Kidney (tissue), 14 donors: ENCODE results near the gene LRRC26. TPM values are rescaled to one million over a fixed set of nuclear protein-coding genes. Genes with fewer than 3 reads are reported as not detected.

Experiments
- DNase-seq, 5 donors: peaks; one replicate each; pipeline ENCODE4 v3.0.0-alpha.2; 2013 to 2020
- FAIRE-seq: peaks from 2 replicates; lab custom pipeline; 2012; peaks lifted over from hg19 to GRCh38; lab: Jason Lieb, UNC
- H3K27ac ChIP-seq, 2 donors: one replicate each; pipeline ENCODE4 v1.7.0; 2013; ENCODE audit warnings: low read depth in 2 of 2, low read length in 2 of 2, inconsistent platforms in 1 of 2
- H3K27me3 ChIP-seq: one replicate; pipeline ENCODE4 v1.7.1; 2013; ENCODE audit warnings: low read length, inconsistent platforms; ENCODE audit not compliant: control insufficient read depth, insufficient read depth
- H3K36me3 ChIP-seq, 3 donors: one replicate each; pipeline versions ENCODE4 v1.7.0 to v1.7.1; 2013; ENCODE audit warnings: low read length in 3 of 3, control low read depth in 1 of 3, inconsistent platforms in 1 of 3; ENCODE audit not compliant: insufficient read depth in 3 of 3, control insufficient read depth in 2 of 3
- H3K4me1 ChIP-seq, 3 donors: one replicate each; pipeline versions ENCODE4 v1.7.0 to v1.7.1; 2013; ENCODE audit warnings: low read length in 3 of 3, inconsistent platforms in 1 of 3, low read depth in 1 of 3; ENCODE audit not compliant: control insufficient read depth in 2 of 3, insufficient read depth in 2 of 3
- H3K4me3 ChIP-seq, 3 donors: one replicate each; pipeline versions ENCODE4 v1.7.0 to v1.8.1; 2013; ENCODE audit warnings: low read length in 3 of 3, control low read depth in 1 of 3, inconsistent platforms in 1 of 3
- H3K9ac ChIP-seq, 3 donors: one replicate each; pipeline versions ENCODE4 v1.7.0 to v1.7.1; 2013; ENCODE audit warnings: low read length in 3 of 3, control low read depth in 1 of 3, inconsistent platforms in 1 of 3
- H3K9me3 ChIP-seq, 3 donors: one replicate each; pipeline versions ENCODE4 v1.7.0 to v1.7.1; 2013; ENCODE audit warnings: low read length in 3 of 3, control low read depth in 1 of 3, inconsistent platforms in 1 of 3; ENCODE audit not compliant: control insufficient read depth in 2 of 3, insufficient read depth in 1 of 3
- intact Hi-C: fragments of 100-400 bp; cut with DNase I; formaldehyde crosslinking; loops from one replicate; pipeline ENCODE4 v1.11.1; 2022
- polyA plus RNA-seq: library from polyadenylated mRNA; stranded (reverse); fragments of 350-450 nt; fragmentation: Illumina TruSeq; extraction: RNeasy Lipid Tissue Mini Kit (QIAGEN cat#74804); gene quantifications from one replicate; pipeline ENCODE4 v1.2.3, GENCODE V29; 2014; ENCODE audit warnings: low read depth, low replicate concordance; ENCODE audit not compliant: insufficient read depth
- total RNA-seq: library from RNA; stranded (reverse); fragmentation: NEBNext Ultra II Directional; extraction: Animal tissue kit (Norgen Biotek cat#: 25700); gene quantifications from one replicate; pipeline ENCODE4 v1.2.1, GENCODE V29; 2021
- TF ChIP-seq, protein P1 (sequence below): IDR thresholded peaks from 3 replicates; pipeline ENCODE4 v1.5.1; 2012; ENCODE audit warnings: mild to moderate bottlenecking, moderate library complexity, borderline replicate concordance; ENCODE audit not compliant: insufficient read depth; ENCODE audit errors: extremely low read depth
- donor health status: control.
- donor health status: control.
- donor health status: control.
- donor health status: control.
- donor health status: control.
- donor health status: DM: yes; HTN: yes; CAD: no.
- donor health status: Normal renal cell carcinoma (clear cell type).

The LRRC26 gene
- total and polyA plus RNA-seq, 2 donors from 2014 or later: 0.25 TPM; not detected in 1

DNA sequence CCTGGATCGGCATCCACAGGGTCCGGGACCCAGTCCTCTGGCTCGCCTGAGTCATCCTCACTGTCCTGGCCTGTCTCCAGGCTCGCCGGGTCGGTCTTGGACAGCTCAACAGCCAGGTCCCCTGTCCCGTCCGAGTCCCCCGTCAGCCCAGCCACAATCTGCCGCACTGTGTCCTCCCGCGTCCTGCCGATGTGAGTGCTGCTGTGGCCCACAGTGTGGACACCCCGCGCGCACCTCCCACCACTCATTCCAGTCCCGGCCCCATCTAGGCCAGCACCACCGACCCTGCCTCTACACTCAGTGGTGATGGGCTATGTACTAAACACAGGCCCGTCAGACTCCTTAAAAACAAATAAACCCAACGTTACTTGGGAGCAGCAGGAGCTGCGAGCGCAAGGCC lies 11.8 kb upstream of the LRRC26 start:
- TF ChIP-seq, protein P1, sequence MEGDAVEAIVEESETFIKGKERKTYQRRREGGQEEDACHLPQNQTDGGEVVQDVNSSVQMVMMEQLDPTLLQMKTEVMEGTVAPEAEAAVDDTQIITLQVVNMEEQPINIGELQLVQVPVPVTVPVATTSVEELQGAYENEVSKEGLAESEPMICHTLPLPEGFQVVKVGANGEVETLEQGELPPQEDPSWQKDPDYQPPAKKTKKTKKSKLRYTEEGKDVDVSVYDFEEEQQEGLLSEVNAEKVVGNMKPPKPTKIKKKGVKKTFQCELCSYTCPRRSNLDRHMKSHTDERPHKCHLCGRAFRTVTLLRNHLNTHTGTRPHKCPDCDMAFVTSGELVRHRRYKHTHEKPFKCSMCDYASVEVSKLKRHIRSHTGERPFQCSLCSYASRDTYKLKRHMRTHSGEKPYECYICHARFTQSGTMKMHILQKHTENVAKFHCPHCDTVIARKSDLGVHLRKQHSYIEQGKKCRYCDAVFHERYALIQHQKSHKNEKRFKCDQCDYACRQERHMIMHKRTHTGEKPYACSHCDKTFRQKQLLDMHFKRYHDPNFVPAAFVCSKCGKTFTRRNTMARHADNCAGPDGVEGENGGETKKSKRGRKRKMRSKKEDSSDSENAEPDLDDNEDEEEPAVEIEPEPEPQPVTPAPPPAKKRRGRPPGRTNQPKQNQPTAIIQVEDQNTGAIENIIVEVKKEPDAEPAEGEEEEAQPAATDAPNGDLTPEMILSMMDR: no peak
- DNase-seq: no peak
- intact Hi-C loops: no loop called here
- H3K27me3 ChIP-seq: no peaks in the 10 kb centered on the region
- H3K36me3 ChIP-seq: peaks cover 0 to 27% (median 26%) of the 10 kb centered on the region in 3 donors
- H3K27ac ChIP-seq: no peak overlapping the region
- FAIRE-seq: no peak
- H3K9me3 ChIP-seq: no peaks in the 10 kb centered on the region
- H3K4me3 ChIP-seq: no peak overlapping the region
- H3K4me1 ChIP-seq: peaks cover 0 to 5% (median 4%) of the 10 kb centered on the region in 3 donors
- no peak overlapping the region for H3K9ac ChIP-seq

DNA sequence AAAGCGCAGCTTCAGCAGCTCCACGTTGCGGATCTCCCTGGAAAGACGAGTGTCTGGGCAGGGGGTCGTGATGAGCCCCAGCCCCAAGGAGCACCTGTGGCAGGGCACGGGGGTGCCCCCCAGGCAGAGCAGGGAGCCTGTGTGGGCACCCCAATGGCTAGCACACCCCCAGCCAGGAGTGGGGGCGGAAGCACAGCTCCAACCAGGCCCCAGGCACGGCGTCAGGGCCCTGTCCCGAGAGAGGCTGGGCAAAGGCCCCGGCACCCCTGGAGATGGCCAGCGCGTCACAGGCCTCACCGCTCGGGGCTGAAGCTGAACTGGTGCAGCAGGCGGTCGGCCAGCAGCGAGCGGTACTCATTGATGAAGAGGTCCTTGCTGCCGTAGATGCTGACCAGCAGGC lies 10.6 kb upstream of the LRRC26 start:
- no peak for FAIRE-seq
- no peak for DNase-seq
- TF ChIP-seq, protein P1: no peak
- Histone ChIP-seq H3K27me3 (no peaks in the 10 kb centered on the region), H3K4me3 (no peak overlapping the region), H3K4me1 (no peaks in the 10 kb centered on the region), H3K36me3 (peaks cover 0 to 26% (median 22%) of the 10 kb centered on the region in 3 donors), H3K9me3 (no peaks in the 10 kb centered on the region), H3K9ac (no peak overlapping the region), H3K27ac (no peak overlapping the region)
- intact Hi-C loops: no loop called here

DNA sequence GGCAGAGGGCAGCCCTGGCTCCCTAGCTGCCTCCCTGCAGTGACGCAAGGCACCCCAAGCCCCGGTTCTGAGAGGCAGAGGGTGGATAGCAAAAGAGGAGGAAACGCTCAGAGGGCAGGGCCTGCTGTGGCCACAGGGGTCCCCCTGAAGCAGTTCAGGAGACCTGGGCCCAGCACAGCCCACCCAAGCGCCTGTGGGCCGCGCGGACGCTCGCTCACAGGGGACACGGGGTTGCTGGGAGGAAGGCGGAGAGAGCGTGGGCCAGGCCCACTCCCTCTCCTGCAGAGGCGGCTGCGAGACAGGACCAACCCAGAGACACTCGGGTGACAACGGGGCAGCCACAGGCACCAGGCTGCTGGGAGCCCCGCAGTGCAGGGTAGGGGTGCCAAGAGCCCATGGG lies 9.9 kb upstream of the LRRC26 start:
- Histone ChIP-seq H3K4me3 (no peak overlapping the region), H3K27me3 (no peaks in the 10 kb centered on the region), H3K9me3 (no peaks in the 10 kb centered on the region), H3K36me3 (peaks cover 0 to 26% (median 22%) of the 10 kb centered on the region in 3 donors), H3K9ac (no peak overlapping the region), H3K27ac (no peak overlapping the region), H3K4me1 (no peaks in the 10 kb centered on the region)
- intact Hi-C loops: no loop called here
- no peak for DNase-seq
- TF ChIP-seq, protein P1: no peak
- FAIRE-seq: no peak
